ENCODE results near the gene PIGQ.

Gene PIGQ

GRCh38 chr16:630815-631405, 61.1 kb downstream of the PIGQ start, which contains the start of gene WFIKKN1:
Gene WFIKKN1 (plus strand): TSS chr16:630985. CDS start chr16:631254, 269 bp downstream.
- DNase-seq, result no peak

GRCh38 chr16:631808-632358, 62.1 kb downstream of the PIGQ start:
- DNase-seq, result no peak

DNA sequence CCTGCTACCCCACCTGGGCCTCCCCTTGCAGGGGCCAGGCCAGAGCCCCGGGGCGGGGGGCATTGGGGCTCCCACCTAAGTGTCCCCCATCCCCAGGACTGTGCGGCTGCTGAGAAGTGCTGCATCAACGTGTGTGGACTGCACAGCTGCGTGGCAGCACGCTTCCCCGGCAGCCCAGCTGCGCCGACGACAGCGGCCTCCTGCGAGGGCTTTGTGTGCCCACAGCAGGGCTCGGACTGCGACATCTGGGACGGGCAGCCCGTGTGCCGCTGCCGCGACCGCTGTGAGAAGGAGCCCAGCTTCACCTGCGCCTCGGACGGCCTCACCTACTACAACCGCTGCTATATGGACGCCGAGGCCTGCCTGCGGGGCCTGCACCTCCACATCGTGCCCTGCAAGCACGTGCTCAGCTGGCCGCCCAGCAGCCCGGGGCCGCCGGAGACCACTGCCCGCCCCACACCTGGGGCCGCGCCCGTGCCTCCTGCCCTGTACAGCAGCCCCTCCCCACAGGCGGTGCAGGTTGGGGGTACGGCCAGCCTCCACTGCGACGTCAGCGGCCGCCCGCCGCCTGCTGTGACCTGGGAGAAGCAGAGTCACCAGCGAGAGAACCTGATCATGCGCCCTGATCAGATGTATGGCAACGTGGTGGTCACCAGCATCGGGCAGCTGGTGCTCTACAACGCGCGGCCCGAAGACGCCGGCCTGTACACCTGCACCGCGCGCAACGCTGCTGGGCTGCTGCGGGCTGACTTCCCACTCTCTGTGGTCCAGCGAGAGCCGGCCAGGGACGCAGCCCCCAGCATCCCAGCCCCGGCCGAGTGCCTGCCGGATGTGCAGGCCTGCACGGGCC, 62.9 kb downstream of the PIGQ start:
- no peak for DNase-seq

DNA sequence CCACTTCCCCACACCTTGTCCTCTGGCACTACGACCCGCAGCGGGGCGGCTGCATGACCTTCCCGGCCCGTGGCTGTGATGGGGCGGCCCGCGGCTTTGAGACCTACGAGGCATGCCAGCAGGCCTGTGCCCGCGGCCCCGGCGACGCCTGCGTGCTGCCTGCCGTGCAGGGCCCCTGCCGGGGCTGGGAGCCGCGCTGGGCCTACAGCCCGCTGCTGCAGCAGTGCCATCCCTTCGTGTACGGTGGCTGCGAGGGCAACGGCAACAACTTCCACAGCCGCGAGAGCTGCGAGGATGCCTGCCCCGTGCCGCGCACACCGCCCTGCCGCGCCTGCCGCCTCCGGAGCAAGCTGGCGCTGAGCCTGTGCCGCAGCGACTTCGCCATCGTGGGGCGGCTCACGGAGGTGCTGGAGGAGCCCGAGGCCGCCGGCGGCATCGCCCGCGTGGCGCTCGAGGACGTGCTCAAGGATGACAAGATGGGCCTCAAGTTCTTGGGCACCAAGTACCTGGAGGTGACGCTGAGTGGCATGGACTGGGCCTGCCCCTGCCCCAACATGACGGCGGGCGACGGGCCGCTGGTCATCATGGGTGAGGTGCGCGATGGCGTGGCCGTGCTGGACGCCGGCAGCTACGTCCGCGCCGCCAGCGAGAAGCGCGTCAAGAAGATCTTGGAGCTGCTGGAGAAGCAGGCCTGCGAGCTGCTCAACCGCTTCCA, 63.7 kb downstream of the PIGQ start:
- DNase-seq, result no peak
